GM18867 (cell line): ENCODE results near the gene SLAIN2.
"Not testable (repeated sequence)": the region's sequence is repeated elsewhere in the genome, so short reads cannot be mapped to it uniquely, and the experiment has no call there.

Experiments
- ATAC-seq: cut with Tn5 transposase; IDR thresholded peaks from one replicate; pipeline ENCODE4 v1.9.1; 2021; ENCODE audit warnings: mild to moderate bottlenecking, moderate library complexity; ENCODE audit not compliant: unreplicated experiment

SLAIN2 gene

GRCh38 chr4:48340965-48341775 lies at the start of gene SLAIN2:
TSS of gene SLAIN2 (plus strand) at chr4:48341529. CDS start at chr4:48341740, 211 bp downstream.
- ATAC-seq, result peak; percentile 86

DNA sequence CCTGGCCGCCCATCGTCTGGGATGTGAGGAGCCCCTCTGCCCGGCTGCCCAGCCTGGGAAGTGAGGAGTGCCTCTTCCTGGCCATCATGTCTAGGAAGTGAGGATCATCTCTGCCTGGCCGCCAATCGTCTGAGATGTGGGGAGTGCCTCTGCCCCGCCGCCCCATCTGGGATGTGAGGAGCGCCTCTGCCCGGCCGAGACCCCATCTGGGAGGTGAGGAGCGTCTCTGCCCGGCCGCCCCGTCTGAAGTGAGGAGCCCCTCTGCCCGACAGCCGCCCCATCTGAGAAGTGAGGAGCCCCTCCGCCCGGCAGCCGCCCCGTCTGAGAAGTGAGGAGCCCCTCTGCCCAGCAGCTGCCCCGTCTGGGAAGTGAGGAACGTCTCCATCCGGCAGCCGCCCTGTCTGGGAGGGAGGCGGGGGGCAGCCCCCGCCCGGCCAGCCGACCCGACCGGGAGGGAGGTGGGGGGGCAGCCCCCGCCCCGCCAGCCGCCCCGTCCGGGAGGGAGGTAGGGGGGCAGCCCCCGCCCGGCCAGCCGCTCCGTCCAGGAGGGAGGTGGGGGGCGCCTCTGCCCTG lies 49.0 kb upstream of the SLAIN2 start:
- ATAC-seq, result not testable (repeated sequence)

GRCh38 chr4:48295116-48295515 lies 46.2 kb upstream of the SLAIN2 start:
- ATAC-seq, result no peak

DNA sequence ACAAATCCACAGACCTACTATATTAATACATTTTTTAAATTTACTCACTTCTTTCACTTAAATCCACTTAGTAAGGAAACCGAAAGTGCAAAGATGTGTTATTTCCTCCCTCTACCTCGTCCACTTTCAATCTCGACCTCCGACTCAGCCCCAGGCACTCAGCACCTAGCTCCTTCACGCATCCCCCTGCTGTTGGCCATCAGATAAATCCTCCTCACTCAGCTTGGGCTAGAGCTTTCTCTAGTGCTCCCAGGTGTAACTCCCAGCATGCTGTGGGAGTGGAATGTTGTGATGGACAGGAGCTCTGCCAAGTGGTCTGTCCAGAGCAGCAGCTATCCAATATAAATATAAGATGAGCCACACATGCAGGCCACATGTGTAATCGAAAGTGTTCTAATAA lies 45.0 kb upstream of the SLAIN2 start:
- ATAC-seq, result peak; percentile 98

DNA sequence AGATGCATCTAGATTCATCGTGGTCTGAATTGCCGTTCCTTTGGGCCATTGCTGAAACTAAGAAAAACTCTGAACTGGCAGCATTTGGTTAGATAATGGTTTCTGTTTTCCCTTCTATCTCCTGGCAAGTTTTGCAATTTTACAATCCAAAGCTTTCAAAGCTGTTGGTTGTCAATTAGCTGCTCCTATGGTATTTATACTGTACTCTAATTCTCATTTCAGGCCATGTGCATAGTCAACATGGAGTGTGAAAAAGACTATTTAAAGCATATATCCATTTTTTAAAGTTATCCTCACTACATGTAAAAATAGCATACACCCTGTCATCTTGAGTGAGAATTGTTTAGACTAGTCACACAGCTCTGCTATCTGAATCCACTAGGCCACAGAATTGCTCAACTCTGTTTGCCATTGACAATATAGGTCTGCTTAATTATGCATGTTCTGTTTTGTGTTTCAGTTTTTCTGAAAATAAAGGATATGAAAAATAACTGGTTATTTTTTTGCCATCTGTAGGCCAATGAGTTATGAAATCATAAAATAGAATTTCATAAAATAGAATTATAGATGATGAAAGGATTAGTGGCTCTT lies 44.0 kb upstream of the SLAIN2 start:
- ATAC-seq, result no peak

DNA sequence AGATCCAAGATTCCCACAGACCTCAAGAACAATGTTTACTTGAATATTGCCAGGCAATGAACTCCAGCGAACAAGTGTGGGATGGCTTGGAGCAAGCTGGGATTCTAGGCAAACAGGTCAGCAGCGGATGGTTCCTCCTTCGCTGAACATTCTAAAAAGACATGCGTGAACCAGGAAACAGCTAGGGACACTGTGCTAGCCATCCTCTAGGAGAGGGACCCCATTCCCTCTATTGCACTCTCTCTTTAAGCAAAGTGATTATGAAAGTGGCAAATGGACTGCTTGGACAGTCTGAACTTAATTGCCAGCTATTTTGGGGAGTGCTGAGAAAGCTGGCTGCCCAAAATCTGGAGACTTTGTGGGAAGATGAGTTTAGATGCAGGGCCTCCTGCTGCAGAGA lies 41.8 kb upstream of the SLAIN2 start:
- ATAC-seq, result no peak

DNA sequence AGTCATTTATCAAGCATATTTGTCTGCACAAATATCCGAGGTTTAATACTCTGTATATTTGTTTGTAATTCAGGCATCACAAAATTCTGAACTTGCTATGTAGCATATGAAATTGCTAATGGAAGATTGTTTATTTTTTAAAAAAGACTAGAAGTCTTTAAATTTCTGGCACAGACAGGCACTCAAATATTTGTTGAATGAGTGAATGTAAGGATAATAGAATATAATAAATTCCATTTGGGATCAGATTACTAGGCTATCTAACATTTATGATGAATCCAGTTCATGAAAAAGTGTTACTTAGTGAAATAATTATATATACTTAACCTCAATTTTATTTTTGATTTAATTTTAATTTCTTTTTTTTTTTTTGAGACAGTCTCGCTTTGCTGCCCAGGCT lies 41.3 kb upstream of the SLAIN2 start:
- no peak for ATAC-seq

DNA sequence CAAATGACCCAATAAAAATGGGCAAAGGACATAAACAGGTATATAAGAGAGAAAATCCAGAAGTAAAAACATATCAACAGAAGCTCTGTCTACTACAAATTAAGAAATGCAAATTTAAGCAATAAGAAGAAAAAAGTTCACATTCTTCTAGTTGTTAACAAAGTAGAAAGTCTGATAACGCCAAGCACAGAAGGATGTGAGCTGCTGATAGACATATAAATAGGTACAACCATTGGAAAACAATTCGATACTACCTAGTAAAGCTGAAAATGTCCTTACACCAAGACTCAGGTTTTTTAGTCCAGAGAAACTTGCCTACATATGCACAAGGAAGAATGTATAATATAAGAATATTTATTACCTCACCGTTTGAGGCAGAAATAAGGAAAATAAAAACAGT lies 35.8 kb upstream of the SLAIN2 start:
- ATAC-seq, result no peak

DNA sequence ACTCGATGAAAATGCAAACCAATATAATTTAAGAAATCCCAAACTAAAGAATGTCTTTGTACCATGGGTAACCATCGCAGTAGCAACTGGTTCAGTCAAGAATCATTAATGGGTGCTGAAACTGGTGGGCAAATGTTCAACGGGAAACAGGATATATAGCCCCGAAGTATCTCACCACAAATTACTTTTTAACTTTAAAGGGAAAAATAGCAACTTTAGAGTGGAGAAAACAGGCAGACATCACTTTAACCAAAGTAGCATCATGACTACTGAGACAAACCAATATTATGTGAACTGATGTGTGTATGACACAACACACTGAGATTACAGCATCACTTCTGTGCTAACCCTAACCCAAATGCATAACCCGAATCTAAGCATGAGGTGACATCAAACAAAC lies 33.8 kb upstream of the SLAIN2 start:
- no peak for ATAC-seq

GRCh38 chr4:48308901-48309300 lies 32.4 kb upstream of the SLAIN2 start:
- no peak for ATAC-seq

DNA sequence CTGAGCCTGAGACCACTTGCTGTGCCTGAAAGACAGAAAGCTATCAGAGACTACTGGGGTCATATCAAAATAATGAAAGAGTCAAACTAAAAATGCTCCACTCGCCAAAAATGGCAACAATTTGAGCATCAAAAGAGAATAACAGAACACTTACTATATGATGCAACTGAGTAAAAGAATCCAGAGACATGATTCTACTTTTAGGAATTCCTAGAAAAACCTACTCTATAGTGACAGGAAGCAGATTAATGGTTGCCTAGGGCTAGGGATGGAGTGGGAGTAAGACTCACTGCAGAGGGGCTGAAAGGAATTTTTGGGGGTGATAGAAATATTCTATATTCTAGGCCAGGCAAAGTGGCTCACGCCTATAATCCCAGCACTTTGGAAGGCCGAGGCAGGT lies 29.4 kb upstream of the SLAIN2 start:
- ATAC-seq, result no peak

DNA sequence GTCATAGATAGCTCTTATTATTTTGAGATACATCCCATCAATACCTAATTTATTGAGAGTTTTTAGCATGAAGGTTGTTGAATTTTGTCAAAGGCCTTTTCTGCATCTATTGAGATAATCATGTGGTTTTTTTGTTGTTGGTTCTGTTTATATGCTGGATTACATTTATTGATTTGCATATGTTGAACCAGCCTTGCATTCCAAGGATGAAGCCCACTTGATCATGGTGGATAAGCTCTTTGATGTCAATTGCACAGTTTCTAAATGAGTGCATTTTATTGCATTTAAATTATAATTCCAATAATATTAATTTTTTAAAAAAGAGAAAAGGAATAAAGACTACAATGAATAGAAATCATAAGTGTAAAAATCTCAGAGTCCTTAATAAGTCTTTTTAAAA lies 26.6 kb upstream of the SLAIN2 start:
- ATAC-seq, result not testable (repeated sequence)

DNA sequence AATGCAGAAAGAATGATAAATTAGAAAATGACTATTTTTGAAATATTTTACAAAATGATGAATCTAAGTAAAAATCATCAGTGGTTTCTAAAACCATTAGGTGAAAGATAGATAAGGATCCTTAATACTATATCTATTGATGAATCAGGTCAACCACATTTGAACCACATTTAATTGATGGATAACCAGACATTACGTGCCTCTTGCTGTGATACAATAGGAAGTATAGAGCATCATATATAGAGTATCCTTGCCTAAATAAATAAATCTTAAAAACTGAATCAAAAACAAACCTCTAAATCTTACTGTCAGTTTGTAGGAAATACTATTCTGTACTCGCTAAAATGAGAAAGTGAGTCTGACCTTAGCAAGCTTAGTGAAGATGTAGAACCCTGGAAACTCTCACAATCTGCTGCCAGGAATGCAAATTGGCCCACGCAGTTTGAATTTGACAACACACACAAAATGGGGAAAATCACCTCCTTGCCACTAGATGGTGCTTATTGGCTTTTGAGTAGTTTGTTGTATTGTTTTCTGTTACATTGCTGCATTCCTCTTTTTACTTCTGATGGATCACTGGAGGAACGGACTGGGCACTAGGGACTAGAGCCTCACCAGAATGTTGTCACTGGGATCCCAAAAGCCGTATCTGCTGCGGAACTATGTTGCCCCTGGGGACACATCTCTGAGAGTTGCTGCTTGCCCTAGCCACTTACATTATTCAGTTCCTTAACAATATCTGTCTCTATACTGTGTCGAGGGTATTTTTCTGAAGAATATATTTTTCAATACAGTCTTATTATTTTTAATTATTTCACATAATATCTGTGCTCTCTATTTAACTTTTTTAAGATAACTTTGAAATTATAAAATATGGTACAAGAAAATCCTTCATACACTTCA lies 25.4 kb upstream of the SLAIN2 start:
- peak; percentile 86 for ATAC-seq

- ATAC-seq, result no peak
Observed at GRCh38 chr4:48321312-48321711, 20.0 kb upstream of the SLAIN2 start.

DNA sequence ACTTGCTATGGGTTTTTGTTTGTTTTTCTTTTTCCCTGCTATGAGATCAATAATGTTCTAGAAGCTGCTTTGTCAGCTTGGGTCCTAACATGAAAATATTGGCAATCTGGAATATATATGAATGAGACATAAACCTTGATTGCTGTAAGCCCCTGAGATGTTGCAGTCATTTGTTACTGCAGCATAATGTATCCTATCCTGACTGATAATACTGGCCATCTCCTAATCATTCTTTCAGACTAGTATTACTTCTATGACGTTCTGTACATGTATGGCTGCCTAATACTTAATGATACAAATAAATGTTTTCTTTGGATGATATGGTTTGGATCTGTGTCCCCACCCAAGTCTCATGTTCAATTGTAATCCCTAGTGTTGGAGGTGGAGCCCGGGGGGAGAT lies 19.3 kb upstream of the SLAIN2 start:
- ATAC-seq, result no peak

DNA sequence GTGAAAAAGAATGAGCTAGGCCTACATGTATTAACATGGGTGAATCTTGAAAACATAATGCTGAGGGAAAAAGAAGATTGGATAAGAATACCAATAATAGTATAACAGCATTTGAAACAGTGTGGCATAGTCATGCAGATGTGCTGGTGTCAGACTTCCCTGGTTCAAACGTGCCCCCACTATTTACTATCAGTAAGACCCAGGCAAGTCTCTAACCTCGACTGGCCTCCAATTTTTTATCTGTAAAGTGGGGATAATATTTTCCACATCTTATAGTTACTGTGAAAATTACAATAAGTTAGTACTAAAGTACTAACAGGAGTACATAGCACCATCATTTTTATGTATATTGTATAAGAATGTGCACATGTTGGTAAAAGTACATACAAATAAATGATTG lies 17.0 kb upstream of the SLAIN2 start:
- no peak for ATAC-seq

GRCh38 chr4:48329193-48329592 lies 12.1 kb upstream of the SLAIN2 start:
- no peak for ATAC-seq

- no peak for ATAC-seq
Observed at GRCh38 chr4:48329976-48330375, 11.4 kb upstream of the SLAIN2 start.

DNA sequence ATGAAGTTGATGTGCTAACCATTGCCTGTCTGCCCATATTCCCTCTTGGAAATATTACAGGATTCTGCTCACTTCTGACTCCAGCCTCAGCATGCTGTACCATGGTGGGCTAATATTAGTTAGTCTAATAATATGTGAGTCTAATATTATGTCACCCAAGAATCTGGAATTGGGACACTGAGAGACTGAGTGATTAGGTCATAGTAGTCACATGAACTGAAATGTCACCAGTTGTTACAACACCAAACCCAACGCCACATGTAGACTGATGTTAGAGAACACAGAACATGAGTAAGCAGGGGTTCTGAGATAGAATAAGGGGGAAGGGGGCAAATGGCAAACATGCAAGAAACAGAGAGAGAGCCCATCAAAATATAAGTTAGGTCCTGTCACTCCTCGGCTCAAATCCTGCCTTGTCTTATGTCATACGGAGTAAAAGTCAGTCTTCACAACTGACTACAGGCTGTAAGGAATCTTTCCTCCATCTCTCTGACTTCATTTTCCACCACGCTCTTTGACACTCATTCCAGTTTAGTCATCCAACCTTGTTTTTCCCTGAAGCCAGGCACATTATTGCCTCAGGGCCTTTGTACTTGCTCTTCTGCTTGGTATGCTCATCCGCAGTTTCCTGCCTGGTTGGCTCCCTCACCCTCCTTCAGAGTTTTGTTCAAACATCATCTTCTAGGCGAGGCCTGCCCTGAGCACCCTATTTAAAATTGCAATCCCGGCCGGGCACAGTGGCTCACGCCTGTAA lies 9.6 kb upstream of the SLAIN2 start:
- no peak for ATAC-seq

GRCh38 chr4:48332661-48333060 lies 8.7 kb upstream of the SLAIN2 start:
- no peak for ATAC-seq

GRCh38 chr4:48333587-48333986 lies 7.7 kb upstream of the SLAIN2 start:
- ATAC-seq, result no peak
